LNCaP clone FGC (cell line): Measurements from ENCODE around the gene GPR63.

Experiments used
- DNase-seq: peaks from one replicate; pipeline ENCODE4 v3.0.0-alpha.2; 2011; ENCODE audit warnings: low read depth
- H3K4me3 ChIP-seq: 2 replicates; pipeline ENCODE4 v1.5.1; 2011; ENCODE audit warnings: mild to moderate bottlenecking, low read depth, low read length, control low read depth
- TF ChIP-seq, protein P1 (sequence below): IDR thresholded peaks from 2 replicates; pipeline ENCODE4 v1.5.1; 2012; ENCODE audit warnings: mild to moderate bottlenecking; ENCODE audit not compliant: control insufficient read depth, insufficient read depth; ENCODE audit errors: extremely low read depth

GPR63 gene

DNA sequence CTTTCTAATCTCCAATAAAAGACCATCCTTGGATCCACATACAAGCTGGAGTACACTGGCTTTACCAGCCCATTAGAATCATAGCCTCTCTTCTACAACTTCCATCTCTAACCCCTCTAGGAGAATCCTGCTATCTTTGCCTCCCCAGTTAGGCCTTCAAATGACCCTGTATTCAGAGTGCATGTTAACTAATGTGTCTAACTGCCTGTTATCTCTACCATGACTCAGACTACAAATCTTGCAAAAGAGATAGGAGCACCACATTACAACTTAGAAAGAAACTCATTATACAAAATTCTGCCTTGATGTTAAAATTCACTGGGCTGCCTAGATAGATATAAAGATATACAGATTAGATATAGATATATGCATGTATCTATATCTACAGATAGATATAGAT, 28.2 kb downstream of the GPR63 start:
- TF ChIP-seq, protein P1, sequence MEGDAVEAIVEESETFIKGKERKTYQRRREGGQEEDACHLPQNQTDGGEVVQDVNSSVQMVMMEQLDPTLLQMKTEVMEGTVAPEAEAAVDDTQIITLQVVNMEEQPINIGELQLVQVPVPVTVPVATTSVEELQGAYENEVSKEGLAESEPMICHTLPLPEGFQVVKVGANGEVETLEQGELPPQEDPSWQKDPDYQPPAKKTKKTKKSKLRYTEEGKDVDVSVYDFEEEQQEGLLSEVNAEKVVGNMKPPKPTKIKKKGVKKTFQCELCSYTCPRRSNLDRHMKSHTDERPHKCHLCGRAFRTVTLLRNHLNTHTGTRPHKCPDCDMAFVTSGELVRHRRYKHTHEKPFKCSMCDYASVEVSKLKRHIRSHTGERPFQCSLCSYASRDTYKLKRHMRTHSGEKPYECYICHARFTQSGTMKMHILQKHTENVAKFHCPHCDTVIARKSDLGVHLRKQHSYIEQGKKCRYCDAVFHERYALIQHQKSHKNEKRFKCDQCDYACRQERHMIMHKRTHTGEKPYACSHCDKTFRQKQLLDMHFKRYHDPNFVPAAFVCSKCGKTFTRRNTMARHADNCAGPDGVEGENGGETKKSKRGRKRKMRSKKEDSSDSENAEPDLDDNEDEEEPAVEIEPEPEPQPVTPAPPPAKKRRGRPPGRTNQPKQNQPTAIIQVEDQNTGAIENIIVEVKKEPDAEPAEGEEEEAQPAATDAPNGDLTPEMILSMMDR = no peak
- H3K4me3 ChIP-seq = no peak overlapping the region
- DNase-seq = no peak

DNA sequence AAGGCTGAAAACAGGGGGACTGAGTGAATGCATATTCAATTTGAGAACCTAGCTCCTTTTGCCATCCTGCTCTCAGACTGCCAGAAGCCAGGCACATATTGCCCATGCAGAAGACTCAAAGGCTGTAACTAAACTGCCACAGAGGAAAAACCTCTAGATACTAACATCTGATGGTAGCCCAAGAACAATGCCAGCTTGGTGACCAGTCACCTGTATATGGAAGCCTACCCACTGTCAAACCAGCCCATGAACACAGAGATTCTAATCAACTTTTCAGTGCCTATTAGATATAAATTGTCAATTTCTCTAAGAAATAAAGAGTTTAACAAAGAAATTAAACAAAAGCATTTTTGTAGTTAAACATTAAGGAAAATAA, 34.2 kb downstream of the GPR63 start:
- no peak overlapping the region for H3K4me3 ChIP-seq
- TF ChIP-seq, protein P1 = no peak
- no peak for DNase-seq

DNA sequence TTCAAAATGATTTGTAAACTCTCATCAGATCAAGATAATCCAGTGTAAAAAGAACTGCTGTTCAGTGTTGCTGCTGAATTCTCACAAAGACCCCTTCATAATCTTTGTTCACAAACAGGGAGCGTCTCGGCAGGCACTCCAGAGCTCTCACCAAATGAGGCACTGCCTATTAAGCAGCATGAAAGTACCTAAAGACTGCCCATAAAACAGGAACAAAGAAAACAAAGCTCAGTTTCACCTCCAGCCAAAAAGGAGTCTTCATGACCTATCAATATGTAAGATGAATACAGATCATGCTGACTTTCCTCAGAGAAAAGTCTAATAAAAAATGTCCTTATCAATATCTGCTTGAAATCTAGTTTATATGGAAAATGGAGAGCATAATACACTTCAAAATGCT, 41.8 kb downstream of the GPR63 start:
- DNase-seq = no peak
- H3K4me3 ChIP-seq = no peak overlapping the region
- TF ChIP-seq, protein P1 = no peak

DNA sequence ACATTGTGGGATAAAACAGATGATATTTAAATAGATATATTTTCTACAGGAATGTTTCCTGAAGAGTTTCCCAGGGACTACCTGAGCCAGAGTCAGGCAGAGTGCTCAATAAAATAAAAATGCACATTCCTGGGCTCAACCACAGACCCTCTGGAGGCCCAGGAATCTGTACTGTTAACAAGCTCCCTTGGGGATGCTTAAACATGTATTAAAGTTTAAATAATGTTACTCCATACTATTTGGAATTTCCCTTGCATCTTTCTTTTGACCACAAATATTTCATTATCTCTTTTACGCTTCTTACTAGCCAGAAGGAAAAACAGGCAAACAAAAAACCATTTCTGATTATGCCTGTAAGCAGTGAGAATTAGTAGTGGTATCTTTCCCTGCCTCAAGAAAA, 42.3 kb downstream of the GPR63 start:
- TF ChIP-seq, protein P1 = no peak
- DNase-seq = no peak
- H3K4me3 ChIP-seq = no peak overlapping the region

DNA sequence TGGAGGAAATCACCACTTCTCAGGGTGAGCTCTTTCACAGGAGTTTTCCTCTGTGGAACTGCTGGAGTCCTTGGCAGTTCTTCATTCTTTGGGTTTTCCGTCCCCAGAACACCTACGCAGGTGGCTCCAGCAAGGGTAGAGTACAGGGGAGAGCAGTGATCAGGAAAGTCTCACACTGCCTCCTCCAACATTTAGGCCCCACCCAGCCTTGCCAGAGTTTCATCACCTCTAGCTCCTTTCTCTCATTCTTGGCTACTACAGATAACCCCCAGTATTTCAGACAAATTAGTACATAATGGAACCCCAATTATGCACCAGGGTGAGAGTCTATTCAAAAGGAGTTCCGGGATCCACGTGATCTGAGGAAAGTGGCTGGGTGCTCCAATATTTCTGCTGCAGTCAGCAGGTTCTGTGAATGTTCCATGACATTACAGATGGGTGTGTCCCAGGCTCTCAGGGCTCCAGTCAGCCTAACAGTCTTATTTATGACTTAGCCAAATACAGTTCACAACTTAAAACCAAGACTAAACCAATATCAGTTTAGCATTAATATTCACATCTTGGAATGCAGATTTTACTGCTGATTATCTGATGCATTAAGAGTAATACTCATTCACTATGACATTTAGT, 44.6 kb downstream of the GPR63 start:
- TF ChIP-seq, protein P1 = no peak
- no peak for DNase-seq
- no peak overlapping the region for H3K4me3 ChIP-seq

DNA sequence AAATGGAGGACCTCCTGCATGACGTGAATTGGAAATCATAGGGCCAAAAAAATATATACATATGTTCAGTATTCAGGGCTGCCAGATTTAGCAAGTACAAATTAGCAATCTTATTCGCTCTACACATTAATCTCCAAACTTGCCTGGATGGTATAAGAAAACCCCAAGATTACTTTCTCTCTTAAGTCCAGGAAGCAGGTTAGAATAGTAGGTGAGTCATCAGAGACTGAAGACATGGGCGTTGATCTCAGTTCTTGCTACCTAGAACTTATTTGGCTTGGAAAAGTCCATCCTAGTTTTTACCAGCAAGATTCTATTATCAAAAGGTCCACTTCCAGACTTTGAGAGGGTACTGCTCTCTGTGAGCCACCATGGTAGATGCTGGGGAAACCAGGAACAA, 47.4 kb downstream of the GPR63 start:
- DNase-seq = no peak
- no peak overlapping the region for H3K4me3 ChIP-seq
- TF ChIP-seq, protein P1 = no peak
